Fibroblast of mammary gland (primary cell): ENCODE measurements around the gene THRB.

Source experiments
- DNase-seq: peaks from one replicate; pipeline ENCODE4 v3.0.0-alpha.2; 2010; ENCODE audit warnings: low read depth
- H3K4me3 ChIP-seq: 2 replicates; pipeline ENCODE4 v1.5.1; 2011; ENCODE audit warnings: low read depth, mild to moderate bottlenecking, low read length, moderate library complexity; ENCODE audit not compliant: control insufficient read depth
- TF ChIP-seq, protein P1 (sequence below): conservative IDR thresholded peaks from 2 replicates; pipeline ENCODE4 v1.5.1; 2011; ENCODE audit warnings: low read depth, low read length, inconsistent platforms; ENCODE audit not compliant: control insufficient read depth, insufficient read depth

Gene THRB

DNA sequence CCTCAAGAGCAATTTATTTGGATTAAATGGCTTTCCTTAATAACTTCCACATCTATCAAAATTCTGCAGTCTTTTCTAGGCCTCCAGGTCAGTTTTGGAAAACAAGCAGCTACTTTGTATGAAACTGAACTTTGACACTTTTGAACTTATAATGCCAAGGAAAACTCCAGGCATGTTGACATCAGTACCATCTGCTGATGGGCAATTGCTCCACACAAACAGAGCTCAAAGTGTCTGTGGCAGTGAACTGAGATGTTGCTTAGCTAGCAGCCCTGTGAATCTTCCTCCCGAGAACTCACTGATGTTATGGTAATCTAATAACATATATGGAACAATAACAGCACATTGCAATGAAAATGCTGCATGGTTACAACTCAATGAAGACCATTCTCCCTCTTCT, 250.2 kb downstream of the THRB start:
- H3K4me3 ChIP-seq, result no peak overlapping the region
- no peak for DNase-seq
- TF ChIP-seq, protein P1, sequence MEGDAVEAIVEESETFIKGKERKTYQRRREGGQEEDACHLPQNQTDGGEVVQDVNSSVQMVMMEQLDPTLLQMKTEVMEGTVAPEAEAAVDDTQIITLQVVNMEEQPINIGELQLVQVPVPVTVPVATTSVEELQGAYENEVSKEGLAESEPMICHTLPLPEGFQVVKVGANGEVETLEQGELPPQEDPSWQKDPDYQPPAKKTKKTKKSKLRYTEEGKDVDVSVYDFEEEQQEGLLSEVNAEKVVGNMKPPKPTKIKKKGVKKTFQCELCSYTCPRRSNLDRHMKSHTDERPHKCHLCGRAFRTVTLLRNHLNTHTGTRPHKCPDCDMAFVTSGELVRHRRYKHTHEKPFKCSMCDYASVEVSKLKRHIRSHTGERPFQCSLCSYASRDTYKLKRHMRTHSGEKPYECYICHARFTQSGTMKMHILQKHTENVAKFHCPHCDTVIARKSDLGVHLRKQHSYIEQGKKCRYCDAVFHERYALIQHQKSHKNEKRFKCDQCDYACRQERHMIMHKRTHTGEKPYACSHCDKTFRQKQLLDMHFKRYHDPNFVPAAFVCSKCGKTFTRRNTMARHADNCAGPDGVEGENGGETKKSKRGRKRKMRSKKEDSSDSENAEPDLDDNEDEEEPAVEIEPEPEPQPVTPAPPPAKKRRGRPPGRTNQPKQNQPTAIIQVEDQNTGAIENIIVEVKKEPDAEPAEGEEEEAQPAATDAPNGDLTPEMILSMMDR, result no peak

DNA sequence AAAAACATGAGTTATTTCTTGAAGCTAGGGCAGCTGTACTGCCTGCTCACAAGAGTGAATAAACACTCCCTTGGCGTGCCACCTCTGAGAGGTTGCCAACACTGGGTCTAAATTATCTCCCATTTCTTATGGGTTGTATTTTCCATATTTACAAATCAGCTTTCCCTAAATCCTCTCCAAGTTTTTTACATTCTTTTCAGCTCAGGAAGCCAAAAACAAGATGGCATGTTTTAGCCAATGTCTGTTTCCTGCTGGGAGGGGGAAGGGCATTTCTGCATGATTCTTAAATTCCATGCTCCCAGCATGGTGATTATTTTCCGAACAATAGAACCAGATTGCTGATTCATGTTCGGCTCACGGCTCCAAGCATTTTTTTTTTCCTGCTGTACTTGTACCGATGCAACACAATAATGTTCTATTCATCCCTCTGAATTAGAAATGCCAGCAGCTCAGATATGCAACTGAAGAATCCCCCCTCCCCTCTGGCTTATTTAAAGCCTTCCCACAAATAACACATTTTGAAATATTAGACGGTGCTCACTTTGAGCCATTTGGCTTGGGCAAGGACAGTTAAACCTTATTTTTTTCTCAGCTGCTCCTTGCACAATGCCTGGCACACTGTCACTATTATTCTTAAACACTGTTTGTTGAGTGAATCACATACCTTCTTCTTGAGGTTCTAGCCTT, 252.5 kb downstream of the THRB start:
- no peak overlapping the region for H3K4me3 ChIP-seq
- peak; percentile 82 for DNase-seq
- TF ChIP-seq, protein P1, result no peak

DNA sequence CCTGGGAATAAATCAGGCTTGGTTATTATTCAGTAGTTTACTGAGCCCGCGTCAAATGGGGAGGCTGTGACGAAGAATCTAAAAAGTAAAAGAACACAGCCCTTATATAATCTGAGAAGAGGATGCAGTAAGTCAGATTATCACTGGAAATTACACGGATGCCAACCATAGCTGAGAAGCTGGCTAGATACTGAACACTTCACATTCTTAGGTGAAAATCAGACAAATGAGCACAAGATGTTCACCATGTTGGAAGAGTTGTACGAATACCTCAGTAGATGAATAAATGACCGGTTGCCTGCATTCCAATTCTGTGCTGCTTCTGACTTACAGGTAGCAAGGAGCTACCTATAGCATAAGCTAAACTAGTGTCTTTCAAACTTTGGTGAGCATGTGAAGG, 254.3 kb downstream of the THRB start:
- DNase-seq, result no peak
- TF ChIP-seq, protein P1, result no peak
- H3K4me3 ChIP-seq, result no peak overlapping the region

DNA sequence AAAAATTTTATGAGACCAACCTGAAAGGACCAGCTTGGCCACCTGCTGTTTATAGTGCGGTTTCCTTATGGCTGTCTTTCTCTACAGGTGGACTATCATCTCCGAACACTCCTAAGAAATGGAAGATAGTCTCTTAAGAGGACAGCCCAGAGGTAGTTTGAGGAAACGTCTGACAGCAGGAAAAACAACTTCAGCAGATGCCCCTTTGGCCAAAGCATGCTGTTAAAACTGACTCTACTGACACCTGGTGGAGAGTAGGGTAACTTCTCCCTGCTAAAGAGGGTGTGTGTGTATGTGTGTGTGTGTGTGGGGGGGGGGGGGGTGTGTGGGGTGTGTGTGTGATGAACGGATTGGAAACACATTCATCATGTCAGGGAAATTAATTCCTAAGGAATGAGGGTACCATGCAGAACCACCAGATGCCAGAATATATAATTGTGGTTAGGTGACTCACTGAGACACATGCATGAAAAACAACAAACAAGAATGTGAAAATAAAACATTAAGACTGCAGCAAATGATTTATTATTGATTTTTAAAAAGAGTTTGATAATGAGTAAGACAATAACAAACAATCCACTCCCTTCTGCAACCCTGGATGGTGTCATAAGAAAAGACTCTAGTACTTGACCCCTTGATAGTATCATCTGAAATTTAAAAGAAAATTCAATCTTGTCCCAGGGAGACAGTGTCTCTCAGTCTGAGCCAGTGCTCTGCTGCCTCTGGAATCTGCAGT, 256.5 kb downstream of the THRB start:
- no peak overlapping the region for H3K4me3 ChIP-seq
- DNase-seq, result peak; percentile 99
- TF ChIP-seq, protein P1, result peak; percentile 82

DNA sequence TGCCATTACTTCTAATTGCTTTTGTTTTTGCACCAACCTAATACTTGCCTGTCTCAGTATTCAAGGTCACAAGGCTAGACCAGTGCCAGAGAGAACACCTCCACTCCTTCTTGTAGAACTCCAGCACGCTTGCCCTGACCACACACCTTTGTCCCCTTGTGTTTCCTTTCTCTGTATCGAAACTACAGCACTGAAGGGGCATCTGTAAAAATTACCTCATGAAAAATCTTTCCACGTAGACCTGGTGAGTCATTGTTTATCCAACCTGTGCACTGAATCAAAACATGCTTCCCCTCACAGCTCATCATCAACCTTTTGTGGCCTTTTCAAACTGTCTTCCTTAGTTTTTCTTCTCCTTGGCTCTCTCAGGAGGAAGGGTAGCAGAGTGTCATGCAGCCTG, 259.5 kb downstream of the THRB start:
- TF ChIP-seq, protein P1, result no peak
- peak; percentile 54 for DNase-seq
- H3K4me3 ChIP-seq, result no peak overlapping the region

GRCh38 chr3:24232784-24233183, 261.9 kb downstream of the THRB start:
- no peak overlapping the region for H3K4me3 ChIP-seq
- TF ChIP-seq, protein P1, result no peak
- no peak for DNase-seq
